ENCODE measurements around the gene GABBR2.

DNA sequence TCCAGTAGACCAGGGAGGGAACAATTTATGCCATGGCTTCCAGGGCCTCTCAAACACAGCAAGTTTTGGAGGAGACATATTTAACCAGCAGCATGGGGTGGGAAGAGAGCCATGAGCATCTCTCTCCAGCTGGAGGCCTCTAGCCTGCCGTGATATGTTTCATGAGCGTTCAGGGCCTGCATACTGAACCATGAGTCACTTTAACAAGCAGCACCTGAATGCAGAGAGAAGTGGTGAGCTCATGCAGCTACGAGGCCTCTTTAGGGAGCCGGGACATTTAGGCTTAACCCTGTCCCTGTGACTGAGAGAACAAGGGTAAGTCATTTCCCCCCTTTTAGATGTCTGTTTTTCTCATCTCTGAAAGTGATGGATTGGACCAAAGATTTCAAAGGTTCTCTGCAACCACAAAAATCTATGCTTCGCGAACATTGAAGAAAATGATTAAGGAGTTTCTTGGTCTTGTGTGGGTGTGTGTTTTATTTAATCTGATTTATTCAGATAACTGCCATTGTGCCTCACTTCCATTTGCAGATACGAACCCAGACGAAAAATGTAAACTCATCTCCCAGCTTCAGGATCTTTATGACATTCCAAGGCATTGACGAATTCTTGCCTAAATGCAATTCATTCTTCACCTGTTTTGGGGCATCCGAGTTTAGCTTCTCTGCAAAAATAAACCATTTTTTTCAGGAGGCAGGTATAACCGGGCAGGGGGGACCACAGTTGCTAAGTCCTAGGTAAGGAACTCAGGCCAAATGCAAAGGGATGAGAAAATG, 157.0 kb downstream of the GABBR2 start:
- TF ChIP-seq, protein P1, sequence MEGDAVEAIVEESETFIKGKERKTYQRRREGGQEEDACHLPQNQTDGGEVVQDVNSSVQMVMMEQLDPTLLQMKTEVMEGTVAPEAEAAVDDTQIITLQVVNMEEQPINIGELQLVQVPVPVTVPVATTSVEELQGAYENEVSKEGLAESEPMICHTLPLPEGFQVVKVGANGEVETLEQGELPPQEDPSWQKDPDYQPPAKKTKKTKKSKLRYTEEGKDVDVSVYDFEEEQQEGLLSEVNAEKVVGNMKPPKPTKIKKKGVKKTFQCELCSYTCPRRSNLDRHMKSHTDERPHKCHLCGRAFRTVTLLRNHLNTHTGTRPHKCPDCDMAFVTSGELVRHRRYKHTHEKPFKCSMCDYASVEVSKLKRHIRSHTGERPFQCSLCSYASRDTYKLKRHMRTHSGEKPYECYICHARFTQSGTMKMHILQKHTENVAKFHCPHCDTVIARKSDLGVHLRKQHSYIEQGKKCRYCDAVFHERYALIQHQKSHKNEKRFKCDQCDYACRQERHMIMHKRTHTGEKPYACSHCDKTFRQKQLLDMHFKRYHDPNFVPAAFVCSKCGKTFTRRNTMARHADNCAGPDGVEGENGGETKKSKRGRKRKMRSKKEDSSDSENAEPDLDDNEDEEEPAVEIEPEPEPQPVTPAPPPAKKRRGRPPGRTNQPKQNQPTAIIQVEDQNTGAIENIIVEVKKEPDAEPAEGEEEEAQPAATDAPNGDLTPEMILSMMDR (conservative IDR thresholded peaks at IDR 0.05; ENCODE audit: low read length) = no peak
- TF ChIP-seq EZH2phosphoT487 (IDR thresholded peaks at IDR 0.05; ENCODE audit: borderline replicate concordance, low read depth, low read length) = no peak
